ENCODE results near the gene VAV2. TPM values are rescaled to one million over a fixed set of nuclear protein-coding genes. Genes with fewer than 3 reads are reported as not detected.

VAV2 gene
- total RNA-seq, 1 donor from 2014 or later: 12.7 TPM

GRCh38 chr9:133843250-133843649, 148.9 kb downstream of the VAV2 start:
- H3K4me3 ChIP-seq: no peak overlapping the region
- no peak for DNase-seq (ENCODE audit: low spot score in 2 of 2)
- H3K36me3 ChIP-seq: no peaks in the 10 kb centered on the region
- no peaks in the 10 kb centered on the region for H3K27me3 ChIP-seq
- no peaks in the 10 kb centered on the region for H3K4me1 ChIP-seq
- no peaks in the 10 kb centered on the region for H3K9me3 ChIP-seq
- intact Hi-C loops (cut with DNase I): no loop called here
- H3K27ac ChIP-seq: no peak overlapping the region
- TF ChIP-seq CTCF (IDR thresholded peaks at IDR 0.05): no peak

GRCh38 chr9:133842721-133843227, 149.3 kb downstream of the VAV2 start:
- Histone ChIP-seq H3K36me3 (no peaks in the 10 kb centered on the region), H3K27me3 (no peaks in the 10 kb centered on the region), H3K9me3 (no peaks in the 10 kb centered on the region), H3K4me1 (no peaks in the 10 kb centered on the region), H3K27ac (no peak overlapping the region), H3K4me3 (no peak overlapping the region)
- TF ChIP-seq CTCF (IDR thresholded peaks at IDR 0.05): no peak
- intact Hi-C loops (cut with DNase I): no loop called here
- no peak for DNase-seq (ENCODE audit: low spot score in 2 of 2)

GRCh38 chr9:133842174-133842573, 149.9 kb downstream of the VAV2 start:
- no peaks in the 10 kb centered on the region for H3K4me1 ChIP-seq

GRCh38 chr9:133841167-133841812, 150.8 kb downstream of the VAV2 start:
- Histone ChIP-seq H3K9me3 (no peaks in the 10 kb centered on the region), H3K4me3 (no peak overlapping the region), H3K36me3 (no peaks in the 10 kb centered on the region), H3K4me1 (no peaks in the 10 kb centered on the region), H3K27ac (no peak overlapping the region), H3K27me3 (no peaks in the 10 kb centered on the region)
- no peak for TF ChIP-seq CTCF (IDR thresholded peaks at IDR 0.05)
- DNase-seq (ENCODE audit: low spot score in 2 of 2): no peak
- intact Hi-C loops (cut with DNase I): no loop called here

More at GRCh38 chr9:133842174-133842573, 149.9 kb downstream of the VAV2 start:
- no peak for TF ChIP-seq CTCF (IDR thresholded peaks at IDR 0.05)
- H3K36me3 ChIP-seq: no peaks in the 10 kb centered on the region
- no peaks in the 10 kb centered on the region for H3K27me3 ChIP-seq
- intact Hi-C loops (cut with DNase I): no loop called here
- DNase-seq (ENCODE audit: low spot score in 2 of 2): no peak
- no peak overlapping the region for H3K4me3 ChIP-seq
- no peak overlapping the region for H3K27ac ChIP-seq
- H3K9me3 ChIP-seq: no peaks in the 10 kb centered on the region

GRCh38 chr9:133839822-133840329, 152.2 kb downstream of the VAV2 start:
- Histone ChIP-seq H3K36me3 (no peaks in the 10 kb centered on the region), H3K4me1 (no peaks in the 10 kb centered on the region), H3K4me3 (no peak overlapping the region), H3K27me3 (no peaks in the 10 kb centered on the region), H3K9me3 (no peaks in the 10 kb centered on the region), H3K27ac (no peak overlapping the region)
- no peak for TF ChIP-seq CTCF (IDR thresholded peaks at IDR 0.05)
- DNase-seq (ENCODE audit: low spot score in 2 of 2): no peak
- intact Hi-C loops (cut with DNase I): no loop called here
